Panc1 (cell line): Measurements from ENCODE around the gene RRP1. TPM values are rescaled to one million over a fixed set of nuclear protein-coding genes. Genes with fewer than 3 reads are reported as not detected.
"Not testable (repeated sequence)": the region's sequence is repeated elsewhere in the genome, so short reads cannot be mapped to it uniquely, and the experiment has no call there.

ENCODE experiments used
- ATAC-seq: fragments of 200-7000 bp; cut with Tn5 transposase; 2 replicates; pipeline ENCODE4 v1.9.1; 2020; ENCODE audit warnings: mild to moderate bottlenecking, moderate library complexity
- BruUV-seq: library from RNA; stranded (reverse); fragments of 400-500 nt; replicated peaks from 2 replicates; lab custom pipeline; 2021; lab: Mats Ljungman, UMichigan
- CTCF ChIA-PET: fragments of 300-600 bp; sonication (Branson Sonifier 250); formaldehyde crosslinking; loops from one replicate; lab custom pipeline; 2022; ENCODE audit warnings: antibody characterized with exemption; lab: Charles Lee
- POLR2A ChIA-PET: fragments of 300-600 bp; sonication (Branson Sonifier 250); formaldehyde crosslinking; loops from one replicate; lab custom pipeline; 2022; ENCODE audit warnings: antibody characterized with exemption; lab: Charles Lee
- DNase-seq: peaks from one replicate; pipeline ENCODE4 v3.0.0-alpha.2; 2010; ENCODE audit warnings: low read depth, low spot score
- H3K27ac ChIP-seq: 2 replicates; pipeline ENCODE4 v1.5.1; 2011; ENCODE audit warnings: mild to moderate bottlenecking, low read length, inconsistent platforms
- H3K27me3 ChIP-seq: fragments of 200-500 bp; sonication (Bioruptor generic); 2 replicates; pipeline ENCODE4 v1.6.0; 2014; ENCODE audit warnings: low read length, inconsistent platforms; ENCODE audit not compliant: control insufficient read depth, insufficient read depth
- H3K36me3 ChIP-seq: fragments of 200-500 bp; sonication (Bioruptor generic); 2 replicates; pipeline ENCODE4 v1.5.1; 2014; ENCODE audit warnings: inconsistent platforms, mild to moderate bottlenecking, low read length, moderate library complexity; ENCODE audit not compliant: control insufficient read depth, insufficient read depth
- H3K4me1 ChIP-seq: 2 replicates; pipeline ENCODE4 v1.5.1; 2011; ENCODE audit warnings: inconsistent platforms, mild to moderate bottlenecking, low read length, moderate library complexity; ENCODE audit not compliant: control insufficient read depth, insufficient read depth
- H3K4me3 ChIP-seq, 2 experiments: 2 replicates each; pipeline ENCODE4 v1.5.1; 2011 to 2012; ENCODE audit warnings: low read depth in 2 of 2, low read length in 2 of 2, mild to moderate bottlenecking in 2 of 2, inconsistent platforms in 1 of 2, moderate library complexity in 1 of 2
- H3K9me3 ChIP-seq: fragments of 200-500 bp; sonication (Bioruptor generic); 2 replicates; pipeline ENCODE4 v1.5.1; 2014; ENCODE audit warnings: low read depth, mild to moderate bottlenecking, inconsistent platforms, low read length, moderate library complexity; ENCODE audit not compliant: control insufficient read depth, insufficient read depth
- POLR2AphosphoS5 ChIP-seq: IDR thresholded peaks from 2 replicates; pipeline ENCODE4 v1.6.1; 2012; ENCODE audit warnings: mild to moderate bottlenecking, low read depth, low read length, moderate library complexity
- SIN3A ChIP-seq: IDR thresholded peaks from 2 replicates; pipeline ENCODE4 v1.6.1; 2012; ENCODE audit warnings: low read depth, mild to moderate bottlenecking, low read length, moderate library complexity, borderline replicate concordance; ENCODE audit not compliant: insufficient read depth
- TCF7L2 ChIP-seq: IDR thresholded peaks from 2 replicates; pipeline ENCODE4 v1.6.1; 2011; ENCODE audit warnings: mild to moderate bottlenecking, low read depth, low read length, inconsistent platforms
- in situ Hi-C: cut with HindIII; loops from 2 replicates; pipeline ENCODE4 v1.10.0; 2016; ENCODE audit warnings: low sequenced_read_pairs, low pct_unique_long_range_greater_than_20kb
- intact Hi-C: fragments of 100-400 bp; cut with micrococcal nuclease; formaldehyde crosslinking; loops from one replicate; pipeline ENCODE4 v1.10.0; 2022; ENCODE audit not compliant: unreplicated experiment
- total RNA-seq: library from RNA; stranded (reverse); gene quantifications from one replicate; pipeline ENCODE4 v1.2.1, GENCODE V29; 2021; ENCODE audit not compliant: unreplicated experiment
- TF ChIP-seq, protein P1 (sequence below), 2 experiments: IDR thresholded peaks; 2 replicates each; pipeline ENCODE4 v1.6.1; 2011 to 2012; ENCODE audit warnings: low read depth in 2 of 2, control low read depth in 1 of 2, low read length in 1 of 2, mild to moderate bottlenecking in 1 of 2, moderate library complexity in 1 of 2; ENCODE audit not compliant: insufficient read depth in 1 of 2
- TF ChIP-seq, protein P2 (sequence below): fragments of 450-650 bp; IDR thresholded peaks from 2 replicates; pipeline ENCODE4 v1.5.1; 2017; ENCODE audit warnings: mild to moderate bottlenecking

The RRP1 gene
- total RNA-seq, 1 experiment from 2014 or later, result 41.8 TPM

DNA sequence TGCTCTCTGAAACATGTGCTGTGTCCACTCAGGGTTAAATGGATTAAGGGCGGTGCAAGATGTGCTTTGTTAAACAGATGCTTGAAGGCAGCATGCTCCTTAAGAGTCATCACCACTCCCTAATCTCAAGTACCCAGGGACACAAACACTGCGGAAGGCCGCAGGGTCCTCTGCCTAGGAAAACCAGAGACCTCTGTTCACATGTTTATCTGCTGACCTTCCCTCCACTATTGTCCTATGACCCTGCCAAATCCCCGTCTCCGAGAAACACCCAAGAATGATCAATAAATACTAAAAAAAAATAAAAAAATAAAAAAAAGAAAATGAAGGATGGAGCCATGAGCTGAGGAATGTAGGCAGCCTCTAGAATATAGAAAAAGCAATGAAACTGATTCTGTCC lies 33.4 kb downstream of the RRP1 start:
- DNase-seq, H3K4me1 ChIP-seq, H3K9me3 ChIP-seq, ATAC-seq, BruUV-seq, H3K27me3 ChIP-seq, POLR2A ChIA-PET, in situ Hi-C loops, H3K36me3 ChIP-seq, CTCF ChIA-PET, H3K27ac ChIP-seq, intact Hi-C loops, H3K4me3 ChIP-seq: not testable (repeated sequence)

- no peak overlapping the region for H3K4me3 ChIP-seq
- POLR2A ChIA-PET, result no interaction called here
- no TSS peak for BruUV-seq
- no peaks in the 10 kb centered on the region for H3K9me3 ChIP-seq
- no peak for DNase-seq
- TF ChIP-seq, protein P1, sequence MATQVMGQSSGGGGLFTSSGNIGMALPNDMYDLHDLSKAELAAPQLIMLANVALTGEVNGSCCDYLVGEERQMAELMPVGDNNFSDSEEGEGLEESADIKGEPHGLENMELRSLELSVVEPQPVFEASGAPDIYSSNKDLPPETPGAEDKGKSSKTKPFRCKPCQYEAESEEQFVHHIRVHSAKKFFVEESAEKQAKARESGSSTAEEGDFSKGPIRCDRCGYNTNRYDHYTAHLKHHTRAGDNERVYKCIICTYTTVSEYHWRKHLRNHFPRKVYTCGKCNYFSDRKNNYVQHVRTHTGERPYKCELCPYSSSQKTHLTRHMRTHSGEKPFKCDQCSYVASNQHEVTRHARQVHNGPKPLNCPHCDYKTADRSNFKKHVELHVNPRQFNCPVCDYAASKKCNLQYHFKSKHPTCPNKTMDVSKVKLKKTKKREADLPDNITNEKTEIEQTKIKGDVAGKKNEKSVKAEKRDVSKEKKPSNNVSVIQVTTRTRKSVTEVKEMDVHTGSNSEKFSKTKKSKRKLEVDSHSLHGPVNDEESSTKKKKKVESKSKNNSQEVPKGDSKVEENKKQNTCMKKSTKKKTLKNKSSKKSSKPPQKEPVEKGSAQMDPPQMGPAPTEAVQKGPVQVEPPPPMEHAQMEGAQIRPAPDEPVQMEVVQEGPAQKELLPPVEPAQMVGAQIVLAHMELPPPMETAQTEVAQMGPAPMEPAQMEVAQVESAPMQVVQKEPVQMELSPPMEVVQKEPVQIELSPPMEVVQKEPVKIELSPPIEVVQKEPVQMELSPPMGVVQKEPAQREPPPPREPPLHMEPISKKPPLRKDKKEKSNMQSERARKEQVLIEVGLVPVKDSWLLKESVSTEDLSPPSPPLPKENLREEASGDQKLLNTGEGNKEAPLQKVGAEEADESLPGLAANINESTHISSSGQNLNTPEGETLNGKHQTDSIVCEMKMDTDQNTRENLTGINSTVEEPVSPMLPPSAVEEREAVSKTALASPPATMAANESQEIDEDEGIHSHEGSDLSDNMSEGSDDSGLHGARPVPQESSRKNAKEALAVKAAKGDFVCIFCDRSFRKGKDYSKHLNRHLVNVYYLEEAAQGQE (IDR thresholded peaks at IDR 0.05; ENCODE audit: insufficient read depth in 1 of 2, low read depth in 2 of 2, low read length in 1 of 2), result no peak
- TF ChIP-seq POLR2AphosphoS5 (no peak), SIN3A (no peak), TCF7L2 (no peak)
- TF ChIP-seq, protein P2, sequence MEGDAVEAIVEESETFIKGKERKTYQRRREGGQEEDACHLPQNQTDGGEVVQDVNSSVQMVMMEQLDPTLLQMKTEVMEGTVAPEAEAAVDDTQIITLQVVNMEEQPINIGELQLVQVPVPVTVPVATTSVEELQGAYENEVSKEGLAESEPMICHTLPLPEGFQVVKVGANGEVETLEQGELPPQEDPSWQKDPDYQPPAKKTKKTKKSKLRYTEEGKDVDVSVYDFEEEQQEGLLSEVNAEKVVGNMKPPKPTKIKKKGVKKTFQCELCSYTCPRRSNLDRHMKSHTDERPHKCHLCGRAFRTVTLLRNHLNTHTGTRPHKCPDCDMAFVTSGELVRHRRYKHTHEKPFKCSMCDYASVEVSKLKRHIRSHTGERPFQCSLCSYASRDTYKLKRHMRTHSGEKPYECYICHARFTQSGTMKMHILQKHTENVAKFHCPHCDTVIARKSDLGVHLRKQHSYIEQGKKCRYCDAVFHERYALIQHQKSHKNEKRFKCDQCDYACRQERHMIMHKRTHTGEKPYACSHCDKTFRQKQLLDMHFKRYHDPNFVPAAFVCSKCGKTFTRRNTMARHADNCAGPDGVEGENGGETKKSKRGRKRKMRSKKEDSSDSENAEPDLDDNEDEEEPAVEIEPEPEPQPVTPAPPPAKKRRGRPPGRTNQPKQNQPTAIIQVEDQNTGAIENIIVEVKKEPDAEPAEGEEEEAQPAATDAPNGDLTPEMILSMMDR, result no peak
- H3K36me3 ChIP-seq, result no peaks in the 10 kb centered on the region
- no peaks in the 10 kb centered on the region for H3K27me3 ChIP-seq
- CTCF ChIA-PET, result no interaction called here
- intact Hi-C loops, result no loop called here
- no peaks in the 10 kb centered on the region; the same call in 1 of the 2 replicates for H3K4me1 ChIP-seq
- ATAC-seq, result no peak
- H3K27ac ChIP-seq, result no peak overlapping the region
- in situ Hi-C loops, result no loop called here
Observed at GRCh38 chr21:43824333-43825241, 35.2 kb downstream of the RRP1 start.
